SK-N-SH (cell line): ENCODE results near the gene JAKMIP1. TPM values are rescaled to one million over a fixed set of nuclear protein-coding genes. Genes with fewer than 3 reads are reported as not detected.

Experiments used
- CTCF ChIA-PET: fragments of 300-600, 350-600 bp; formaldehyde crosslinking; extraction: SDS; loops from one replicate; lab custom pipeline; 2021; lab: Yijun Ruan, JAX
- POLR2A ChIA-PET: fragments of 350-600 bp; sonication (Branson Sonifier 250); formaldehyde crosslinking; extraction: SDS; loops from one replicate; lab custom pipeline; 2020; ENCODE audit warnings: antibody characterized with exemption, inconsistent platforms; lab: Yijun Ruan, JAX
- DNase-seq: peaks from one replicate; pipeline ENCODE4 v3.0.0; 2012
- H2AFZ ChIP-seq: fragments of 200-600 bp; sonication (generic); 2 replicates; pipeline ENCODE4 v1.8.1; 2016; ENCODE audit warnings: antibody characterized with exemption, mild to moderate bottlenecking, low read depth
- H3F3A ChIP-seq: fragments of 200-600 bp; sonication (generic); replicated peaks from 2 replicates; pipeline ENCODE3; 2016; ENCODE audit warnings: antibody characterized with exemption, mild to moderate bottlenecking; ENCODE audit not compliant: insufficient read depth
- H3K27ac ChIP-seq, 2 experiments: fragments of 200-500 bp in 1 of 2; fragments of 200-600 bp in 1 of 2; sonication (Bioruptor generic) in 1 of 2; sonication (generic), shearing (Covaris generic) in 1 of 2; 2 replicates each; pipeline versions ENCODE4 v1.5.1 to v1.6.1; 2014 to 2016; ENCODE audit warnings: low read depth in 2 of 2, inconsistent platforms in 1 of 2, low read length in 1 of 2, mild to moderate bottlenecking in 1 of 2, mixed read lengths in 1 of 2
- H3K27me3 ChIP-seq: fragments of 200-600 bp; sonication (generic), shearing (Covaris generic); 2 replicates; pipeline ENCODE4 v1.6.1; 2016; ENCODE audit warnings: mixed run types; ENCODE audit not compliant: insufficient read depth
- H3K36me3 ChIP-seq, 2 experiments: fragments of 200-500 bp in 1 of 2; fragments of 200-600 bp in 1 of 2; sonication (Bioruptor generic) in 1 of 2; sonication (generic) in 1 of 2; replicated peaks in 1 of 2; 2 replicates each; pipeline versions ENCODE3 to v1.5.1; 2014 to 2016; ENCODE audit warnings: low read length in 1 of 2, mild to moderate bottlenecking in 1 of 2; ENCODE audit not compliant: insufficient read depth in 2 of 2, control insufficient read depth in 1 of 2
- H3K4me1 ChIP-seq, 2 experiments: fragments of 200-500 bp in 1 of 2; fragments of 200-600 bp in 1 of 2; sonication (Bioruptor generic) in 1 of 2; sonication (generic), shearing (Covaris generic) in 1 of 2; 2 replicates each; pipeline versions ENCODE4 v1.5.1 to v1.6.1; 2014 to 2016; ENCODE audit warnings: low read depth in 1 of 2, low read length in 1 of 2, mixed run types in 1 of 2; ENCODE audit not compliant: insufficient read depth in 2 of 2, control insufficient read depth in 1 of 2
- H3K4me2 ChIP-seq: fragments of 200-600 bp; sonication (generic), shearing (Covaris generic); 2 replicates; pipeline ENCODE4 v1.6.1; 2017; ENCODE audit warnings: mixed run types
- H3K4me3 ChIP-seq, 2 experiments: fragments of 200-500 bp in 1 of 2; fragments of 200-600 bp in 1 of 2; sonication (Bioruptor generic) in 1 of 2; sonication (generic), shearing (Covaris generic) in 1 of 2; 2 replicates each; pipeline versions ENCODE4 v1.5.1 to v1.8.1; 2014 to 2016; ENCODE audit warnings: low read depth in 2 of 2, inconsistent platforms in 1 of 2, low read length in 1 of 2, mild to moderate bottlenecking in 1 of 2, mixed read lengths in 1 of 2, moderate library complexity in 1 of 2
- H3K79me2 ChIP-seq: fragments of 200-600 bp; sonication (generic); 2 replicates; pipeline ENCODE4 v1.8.1; 2017; ENCODE audit warnings: mild to moderate bottlenecking; ENCODE audit not compliant: insufficient read depth
- H3K9ac ChIP-seq: fragments of 200-600 bp; sonication (generic); 2 replicates; pipeline ENCODE4 v1.6.1; 2017; ENCODE audit warnings: mixed run types
- H3K9me2 ChIP-seq: fragments of 200-600 bp; sonication (generic); 2 replicates; pipeline ENCODE4 v1.6.1; 2017; ENCODE audit warnings: mixed run types
- H3K9me3 ChIP-seq: fragments of 200-600 bp; sonication (generic); 2 replicates; pipeline ENCODE4 v1.6.1; 2017; ENCODE audit warnings: mixed run types, mild to moderate bottlenecking, moderate library complexity
- H4K20me1 ChIP-seq: fragments of 200-600 bp; sonication (generic); 2 replicates; pipeline ENCODE4 v1.6.1; 2017; ENCODE audit warnings: mild to moderate bottlenecking, mixed run types; ENCODE audit not compliant: insufficient read depth
- CTCF ChIP-seq: fragments of 200-600 bp; sonication (generic); IDR thresholded peaks from 2 replicates; pipeline ENCODE4 v1.6.1; 2017; ENCODE audit warnings: antibody characterized with exemption, mild to moderate bottlenecking, moderate library complexity
- ELF1 ChIP-seq: IDR thresholded peaks from 2 replicates; pipeline ENCODE4 v1.4.0; 2012
- EP300 ChIP-seq, 2 experiments: IDR thresholded peaks; 2 replicates each; pipeline versions ENCODE4 v1.4.0 to v1.6.1; 2012; ENCODE audit warnings: borderline replicate concordance in 1 of 2, low read depth in 1 of 2, low read length in 1 of 2
- EZH2phosphoT487 ChIP-seq: fragments of 200-600 bp; sonication (generic); IDR thresholded peaks from 2 replicates; pipeline ENCODE4 v1.6.1; 2017; ENCODE audit warnings: low read depth, mixed run types, mild to moderate bottlenecking, antibody characterized with exemption, moderate library complexity, borderline replicate concordance
- FOSL2 ChIP-seq: IDR thresholded peaks from 2 replicates; pipeline ENCODE4 v1.4.0; 2012; ENCODE audit warnings: low read depth, mild to moderate bottlenecking, moderate library complexity, borderline replicate concordance
- FOXJ3 ChIP-seq: sonication (generic); formaldehyde crosslinking; IDR thresholded peaks from 2 replicates; pipeline ENCODE4 v1.5.1; 2020; ENCODE audit warnings: mild to moderate bottlenecking, missing genetic modification reagents
- GABPA ChIP-seq: IDR thresholded peaks from 2 replicates; pipeline ENCODE4 v1.4.0; 2012; ENCODE audit warnings: low read depth, mild to moderate bottlenecking
- JUND ChIP-seq: IDR thresholded peaks from 2 replicates; pipeline ENCODE4 v1.4.0; 2012
- MXI1 ChIP-seq: IDR thresholded peaks from 2 replicates; pipeline ENCODE4 v1.6.1; 2012; ENCODE audit warnings: mild to moderate bottlenecking, low read depth, low read length, improper control_type of control experiment
- NFIC ChIP-seq: IDR thresholded peaks from 2 replicates; pipeline ENCODE4 v1.4.0; 2012; ENCODE audit warnings: borderline replicate concordance
- NRF1 ChIP-seq: IDR thresholded peaks from 2 replicates; pipeline ENCODE4 v1.6.1; 2012; ENCODE audit warnings: low read depth, mild to moderate bottlenecking, low read length
- PBX3 ChIP-seq: IDR thresholded peaks from 2 replicates; pipeline ENCODE4; 2012
- RFX5 ChIP-seq: IDR thresholded peaks from 2 replicates; pipeline ENCODE4 v1.6.1; 2012; ENCODE audit warnings: mild to moderate bottlenecking, improper control_type of control experiment, low read length
- RXRA ChIP-seq: IDR thresholded peaks from 2 replicates; pipeline ENCODE4 v1.4.0; 2012; ENCODE audit warnings: low read depth, mild to moderate bottlenecking, borderline replicate concordance
- SMC3 ChIP-seq: IDR thresholded peaks from 2 replicates; pipeline ENCODE4 v1.6.1; 2012; ENCODE audit warnings: low read depth, low read length, improper control_type of control experiment
- TCF12 ChIP-seq: IDR thresholded peaks from 2 replicates; pipeline ENCODE4 v1.4.0; 2012
- USF1 ChIP-seq: IDR thresholded peaks from 2 replicates; pipeline ENCODE4 v1.4.0; 2012; ENCODE audit warnings: low read depth, borderline replicate concordance
- USF2 ChIP-seq: fragments of 150-350 bp; IDR thresholded peaks from 2 replicates; pipeline ENCODE4 v1.6.1; 2017; ENCODE audit warnings: antibody characterized with exemption, low read length, low read depth, borderline replicate concordance
- YY1 ChIP-seq: IDR thresholded peaks from 2 replicates; pipeline ENCODE4 v1.4.0; 2012; ENCODE audit warnings: low read depth, mild to moderate bottlenecking
- ZBTB33 ChIP-seq: IDR thresholded peaks from 2 replicates; pipeline ENCODE4 v1.4.0; 2012; ENCODE audit warnings: low read depth, borderline replicate concordance
- WGBS: methylation state at CpG from one replicate; pipeline ENCODE4 v1.1.6; 2017; ENCODE audit warnings: low lambda C conversion rate; 5-methylcytosine and 5-hydroxymethylcytosine counted together
- polyA plus RNA-seq, 3 experiments: library from polyadenylated mRNA; depleted of rRNA; stranded (reverse); fragments of >200 nt; gene quantifications; 2 replicates each; pipeline ENCODE4 v1.2.3, GENCODE V29; 2012

Gene JAKMIP1
- polyA plus RNA-seq, 1 of the 3 experiments (the other 2 are of a cell fraction), result 0.54 TPM

- Histone ChIP-seq H3K9me3 (no peaks in the 10 kb centered on the region), H3K27me3 (no peaks in the 10 kb centered on the region), H4K20me1 (no peaks in the 10 kb centered on the region), H2AFZ (no peak overlapping the region), H3K4me1 (no peaks in the 10 kb centered on the region), H3K4me3 (no peak overlapping the region; a peak in 1 of 4 replicates), H3F3A (no peaks in the 10 kb centered on the region)
- POLR2A ChIA-PET, result no interaction called here
- 40% methylated on average over 11 of the region's 12 CpGs for WGBS
- no peak for DNase-seq
- CTCF ChIA-PET, result interaction anchor here (1.2 to 1.6 kb wide), 3 partner anchors 39 to 268 kb away, joined by 3 to 4 read pairs (median 3); no protein-coding TSS in a partner anchor
- TF ChIP-seq FOXJ3 (CRISPR knock-in tag) (no peak), PBX3 (no peak), JUND (no peak), YY1 (no peak), RFX5 (no peak), EZH2phosphoT487 (no peak), USF2 (no peak), USF1 (no peak), GABPA (no peak), ELF1 (no peak), NFIC (no peak), CTCF (no peak), TCF12 (no peak), EP300 (IDR thresholded peaks at IDR 0.05; ENCODE audit: borderline replicate concordance in 1 of 2, low read depth in 1 of 2, low read length in 1 of 2) (no peak), SMC3 (no peak), RXRA (no peak), ZBTB33 (no peak), FOSL2 (no peak), NRF1 (no peak), MXI1 (no peak)
- TF ChIP-seq, all 33 proteins: peak for 0
- Histone ChIP-seq H3K9ac (no peak overlapping the region), H3K4me2 (no peak overlapping the region), H3K27ac (no peak overlapping the region), H3K9me2 (no peaks in the 10 kb centered on the region), H3K36me3 (no peaks in the 10 kb centered on the region), H3K79me2 (no peaks in the 10 kb centered on the region)
These were observed 141.6 kb downstream of the JAKMIP1 start for GRCh38 chr4:6058531-6059374.
